ENCODE data around the gene TSPEAR.

The TSPEAR gene

GRCh38 chr21:44617071-44617501, 94.3 kb downstream of the TSPEAR start:
- TF ChIP-seq TAF1 (IDR thresholded peaks at IDR 0.05; ENCODE audit: borderline replicate concordance, insufficient read depth, low read length), result no peak
- TF ChIP-seq SIN3A (IDR thresholded peaks at IDR 0.05; ENCODE audit: borderline replicate concordance, insufficient read depth, low read length), result no peak
- TF ChIP-seq FOXP2 (optimal IDR thresholded peaks at IDR 0.05; ENCODE audit: borderline replicate concordance, extremely low read depth, extremely low read length, insufficient read depth), result no peak
- no peak for TF ChIP-seq REST (IDR thresholded peaks at IDR 0.05; ENCODE audit: insufficient read depth in 1 of 2, low read depth in 2 of 2, low read length in 2 of 2)
- TF ChIP-seq POLR2AphosphoS5 (IDR thresholded peaks at IDR 0.05; ENCODE audit: low read depth, low read length), result no peak

DNA sequence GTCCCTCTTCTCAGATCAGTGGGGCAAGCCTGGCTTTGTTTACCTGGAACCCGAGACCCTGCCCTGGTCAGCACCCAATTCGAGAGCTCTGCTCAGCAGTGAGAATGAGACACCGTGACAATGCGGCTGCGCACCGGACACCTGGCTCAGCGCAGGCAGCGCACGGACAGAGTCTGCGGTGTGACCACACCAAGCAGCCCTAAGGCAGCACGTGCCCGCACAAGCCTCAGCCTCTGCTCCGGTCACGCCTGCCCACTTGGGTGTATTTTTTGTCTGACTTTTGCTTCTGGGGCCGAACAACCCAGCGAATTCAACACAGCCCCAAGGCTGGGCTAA, 94.8 kb downstream of the TSPEAR start:
- no peak for TF ChIP-seq FOXP2 (optimal IDR thresholded peaks at IDR 0.05; ENCODE audit: borderline replicate concordance, extremely low read depth, extremely low read length, insufficient read depth)
- TF ChIP-seq POLR2AphosphoS5 (IDR thresholded peaks at IDR 0.05; ENCODE audit: low read depth, low read length), result no peak
- no peak for TF ChIP-seq SIN3A (IDR thresholded peaks at IDR 0.05; ENCODE audit: borderline replicate concordance, insufficient read depth, low read length)
- TF ChIP-seq TAF1 (IDR thresholded peaks at IDR 0.05; ENCODE audit: borderline replicate concordance, insufficient read depth, low read length), result no peak
- no peak for TF ChIP-seq REST (IDR thresholded peaks at IDR 0.05; ENCODE audit: insufficient read depth in 1 of 2, low read depth in 2 of 2, low read length in 2 of 2)

DNA sequence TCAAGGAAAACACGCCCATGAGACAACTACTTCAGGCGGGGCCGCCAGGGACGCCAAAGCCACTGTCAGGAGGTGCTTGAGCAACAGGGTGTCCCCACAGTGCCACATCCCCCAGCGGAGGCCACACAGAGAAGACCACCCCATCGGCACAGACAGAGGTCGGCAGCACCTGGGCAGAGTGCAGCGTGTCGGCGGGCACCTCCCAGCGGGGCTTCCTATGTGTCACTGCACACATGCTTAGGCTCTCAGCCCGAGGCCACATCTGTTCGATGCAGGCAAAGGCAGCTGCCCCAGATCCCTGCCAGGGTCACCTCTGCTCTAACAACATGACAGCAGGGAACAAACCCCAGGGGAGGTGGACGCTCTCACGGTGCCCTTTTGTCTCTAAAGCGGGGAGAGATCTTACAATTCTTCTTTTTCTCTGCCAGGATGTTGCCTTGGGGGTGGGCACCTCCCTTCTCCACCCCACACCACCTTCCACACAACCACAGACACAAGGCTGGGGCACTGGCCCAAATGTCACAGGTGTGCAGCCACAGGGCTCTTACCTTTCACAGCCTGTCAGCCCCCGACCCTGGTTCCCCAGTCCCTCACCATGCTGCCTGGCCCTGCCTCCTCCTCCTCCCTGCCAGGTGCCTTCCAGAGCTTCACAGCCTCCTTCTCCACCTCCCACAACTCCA, 95.3 kb downstream of the TSPEAR start:
- TF ChIP-seq REST (IDR thresholded peaks at IDR 0.05; ENCODE audit: insufficient read depth in 1 of 2, low read depth in 2 of 2, low read length in 2 of 2) (no peak), POLR2AphosphoS5 (IDR thresholded peaks at IDR 0.05; ENCODE audit: low read depth, low read length) (no peak), TAF1 (IDR thresholded peaks at IDR 0.05; ENCODE audit: borderline replicate concordance, insufficient read depth, low read length) (no peak), SIN3A (IDR thresholded peaks at IDR 0.05; ENCODE audit: borderline replicate concordance, insufficient read depth, low read length) (no peak), FOXP2 (optimal IDR thresholded peaks at IDR 0.05; ENCODE audit: borderline replicate concordance, extremely low read depth, extremely low read length, insufficient read depth) (no peak)

GRCh38 chr21:44615466-44615865, 95.9 kb downstream of the TSPEAR start:
- TF ChIP-seq SIN3A (IDR thresholded peaks at IDR 0.05; ENCODE audit: borderline replicate concordance, insufficient read depth, low read length) (no peak), POLR2AphosphoS5 (IDR thresholded peaks at IDR 0.05; ENCODE audit: low read depth, low read length) (no peak), TAF1 (IDR thresholded peaks at IDR 0.05; ENCODE audit: borderline replicate concordance, insufficient read depth, low read length) (no peak), FOXP2 (optimal IDR thresholded peaks at IDR 0.05; ENCODE audit: borderline replicate concordance, extremely low read depth, extremely low read length, insufficient read depth) (no peak), REST (IDR thresholded peaks at IDR 0.05; ENCODE audit: insufficient read depth in 1 of 2, low read depth in 2 of 2, low read length in 2 of 2) (no peak)

Data from PFSK-1 (cell line).